ENCODE measurements around the gene LRRC32. TPM values are rescaled to one million over a fixed set of nuclear protein-coding genes. Genes with fewer than 3 reads are reported as not detected.

LRRC32 gene
- total and polyA plus RNA-seq, 9 of the 15 experiments (the other 6 are each of a cell fraction or from before 2014, with no cell fraction given), result 0.10 to 0.50 (median 0.19) TPM; not detected in 5

DNA sequence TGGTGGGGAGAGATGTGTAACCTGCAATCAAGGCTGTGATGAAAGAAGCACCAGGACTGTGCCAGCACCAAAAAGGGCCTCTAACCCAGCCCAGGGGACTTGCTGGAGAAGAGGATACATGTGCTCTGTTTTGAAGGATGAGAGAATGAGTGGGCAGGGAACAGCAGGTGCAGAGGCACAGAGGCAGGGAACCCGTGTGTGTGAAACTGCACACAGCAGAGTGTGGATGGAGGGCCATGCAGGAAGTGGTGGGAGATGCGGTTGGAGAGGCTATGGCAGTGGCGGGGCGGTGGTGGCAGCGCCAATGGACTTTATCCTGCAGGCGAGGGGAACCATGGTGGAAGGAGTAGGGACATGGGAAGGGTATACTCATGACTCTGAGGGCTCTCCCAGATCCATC lies 25.2 kb upstream of the LRRC32 start:
- CTCF ChIA-PET (ENCODE audit: low intra/inter-chr PET ratio), result interaction anchor here (0.6 to 0.8 kb wide), 2 partner anchors 145 to 419 kb away, joined by 3 read pairs; no protein-coding TSS in a partner anchor
- Histone ChIP-seq H3K27me3 (ENCODE audit: control insufficient read depth in 2 of 2, insufficient read depth in 2 of 2, low read length in 2 of 2) (no peaks in the 10 kb centered on the region; a peak in 1 of 5 replicates), H3K9me1 (ENCODE audit: control insufficient read depth, insufficient read depth, low read length) (no peaks in the 10 kb centered on the region), H3K79me2 (ENCODE audit: control insufficient read depth, insufficient read depth, low read length) (no peaks in the 10 kb centered on the region), H3K9ac (ENCODE audit: insufficient read depth in 1 of 2, low read depth in 2 of 2, low read length in 2 of 2) (no peak overlapping the region), H3K27ac (ENCODE audit: extremely low read depth, low read depth, low read length) (no peak overlapping the region), H4K20me1 (replicated peaks; ENCODE audit: control insufficient read depth, insufficient read depth, low read length) (no peaks in the 10 kb centered on the region), H3K36me3 (ENCODE audit: control insufficient read depth, insufficient read depth, low read length) (no peaks in the 10 kb centered on the region), H3K4me2 (ENCODE audit: insufficient read depth, low read length) (no peak overlapping the region), H3K4me1 (replicated peaks in 1 of 2; ENCODE audit: control insufficient read depth in 2 of 2, insufficient read depth in 2 of 2, low read length in 2 of 2) (peaks cover 29 to 33% of the 10 kb centered on the region in 2 experiments), H3K4me3 (no peak overlapping the region), H3K9me3 (replicated peaks; ENCODE audit: control insufficient read depth, insufficient read depth, low read depth, low read length) (no peaks in the 10 kb centered on the region), H2AFZ (ENCODE audit: low read depth, low read length) (no peak overlapping the region)
- intact Hi-C loops (cut with micrococcal nuclease) (no loop called here), in situ Hi-C loops (cut with MboI) (no loop called here)
- WGBS (ENCODE audit: insufficient coverage, low coverage, missing lambda C conversion rate), result 47% methylated on average over 6 of the region's 6 CpGs
- FAIRE-seq (no peak), ATAC-seq (no peak), DNase-seq (ENCODE audit: extremely low read depth in 1 of 4, low spot score in 3 of 4) (no peak)
- BruUV-seq (replicated peaks), result no TSS peak
- no peak for TF ChIP-seq ZSCAN29 (IDR thresholded peaks at IDR 0.05)
- no peak for TF ChIP-seq TFAM (CRISPR knock-in tag; conservative IDR thresholded peaks at IDR 0.05)
- TF ChIP-seq EP400 (IDR thresholded peaks at IDR 0.05), result no peak
- TF ChIP-seq ZBTB5 (IDR thresholded peaks at IDR 0.05), result no peak
- TF ChIP-seq BRD9 (IDR thresholded peaks at IDR 0.05; ENCODE audit: low read depth, partially characterized antibody), result no peak
- no peak for TF ChIP-seq XRCC5 (IDR thresholded peaks at IDR 0.05; ENCODE audit: low read depth, low read length)
- TF ChIP-seq ZFP36 (IDR thresholded peaks at IDR 0.05; ENCODE audit: low read depth, low read length, partially characterized antibody), result no peak
- TF ChIP-seq BCL6 (CRISPR knock-in tag; IDR thresholded peaks at IDR 0.05), result no peak
- TF ChIP-seq, protein P1, sequence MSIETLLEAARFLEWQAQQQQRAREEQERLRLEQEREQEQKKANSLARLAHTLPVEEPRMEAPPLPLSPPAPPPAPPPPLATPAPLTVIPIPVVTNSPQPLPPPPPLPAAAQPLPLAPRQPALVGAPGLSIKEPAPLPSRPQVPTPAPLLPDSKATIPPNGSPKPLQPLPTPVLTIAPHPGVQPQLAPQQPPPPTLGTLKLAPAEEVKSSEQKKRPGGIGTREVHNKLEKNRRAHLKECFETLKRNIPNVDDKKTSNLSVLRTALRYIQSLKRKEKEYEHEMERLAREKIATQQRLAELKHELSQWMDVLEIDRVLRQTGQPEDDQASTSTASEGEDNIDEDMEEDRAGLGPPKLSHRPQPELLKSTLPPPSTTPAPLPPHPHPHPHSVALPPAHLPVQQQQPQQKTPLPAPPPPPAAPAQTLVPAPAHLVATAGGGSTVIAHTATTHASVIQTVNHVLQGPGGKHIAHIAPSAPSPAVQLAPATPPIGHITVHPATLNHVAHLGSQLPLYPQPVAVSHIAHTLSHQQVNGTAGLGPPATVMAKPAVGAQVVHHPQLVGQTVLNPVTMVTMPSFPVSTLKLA (conservative IDR thresholded peaks at IDR 0.05), result no peak
- no peak for TF ChIP-seq FOXO4 (CRISPR knock-in tag; IDR thresholded peaks at IDR 0.05)
- TF ChIP-seq ZNF212 (CRISPR knock-in tag; IDR thresholded peaks at IDR 0.05), result no peak
- TF ChIP-seq HMG20B (CRISPR knock-in tag; IDR thresholded peaks at IDR 0.05), result no peak
- no peak for TF ChIP-seq EGR1 (conservative IDR thresholded peaks at IDR 0.05)
- no peak for TF ChIP-seq HOXB6 (CRISPR knock-in tag; IDR thresholded peaks at IDR 0.05; ENCODE audit: borderline replicate concordance)
- POLR2A ChIA-PET, result no interaction called here
